GM21526 (cell line): ENCODE results near the gene SNW1.

Experiments used
- ATAC-seq: cut with Tn5 transposase; IDR thresholded peaks from one replicate; pipeline ENCODE4 v1.9.1; 2021; ENCODE audit warnings: moderate library complexity; ENCODE audit not compliant: unreplicated experiment, low FRiP score

SNW1 gene

DNA sequence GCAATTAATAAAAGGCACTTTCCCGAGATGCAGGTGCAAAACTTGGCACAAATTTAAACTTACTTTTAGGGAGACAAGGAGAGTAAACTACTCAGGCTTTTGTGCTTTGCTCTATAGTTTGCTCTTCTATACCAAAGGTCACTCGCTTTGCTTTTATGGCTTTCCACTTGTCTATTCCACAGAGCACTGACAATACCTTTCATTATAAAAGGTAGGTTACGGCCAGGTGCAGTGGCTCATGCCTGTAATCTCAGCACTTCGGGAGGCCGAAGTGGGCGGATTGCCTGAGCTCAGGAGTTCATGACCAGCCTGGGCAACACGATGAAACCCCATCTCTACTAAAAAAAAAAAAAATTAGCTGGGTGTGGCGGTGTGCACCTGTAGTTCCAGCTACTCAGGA, 86.0 kb downstream of the SNW1 start:
- no peak for ATAC-seq

- ATAC-seq: no peak
Measured at GRCh38 chr14:77673193-77673592, 87.8 kb downstream of the SNW1 start.
